Ovary (tissue), 10 donors: ENCODE results near the gene HMGB1. TPM values are rescaled to one million over a fixed set of nuclear protein-coding genes. Genes with fewer than 3 reads are reported as not detected.

Experiments
- DNase-seq, 5 donors: peaks; one replicate each; pipeline ENCODE4 v3.0.0-alpha.2; 2019 to 2020
- H3K27ac ChIP-seq, 2 donors: fragments of 200-600 bp; one replicate each; pipeline versions ENCODE4 v1.5.1 to v1.8.0; 2019 to 2022
- H3K27me3 ChIP-seq: fragments of 200-600 bp; one replicate; pipeline ENCODE4 v1.8.0; 2022
- H3K36me3 ChIP-seq: fragments of 200-600 bp; sonication (generic); one replicate; pipeline ENCODE4 v1.5.1; 2019
- H3K4me1 ChIP-seq: one replicate; pipeline ENCODE4 v1.8.1; 2013; ENCODE audit warnings: mild to moderate bottlenecking, moderate library complexity; ENCODE audit not compliant: insufficient read depth
- H3K4me3 ChIP-seq: fragments of 200-600 bp; sonication (generic); one replicate; pipeline ENCODE4 v1.5.1; 2017
- H3K9me3 ChIP-seq, 2 donors: fragments of 200-600 bp in 1 of 2; sonication (generic) in 1 of 2; one replicate each; pipeline versions ENCODE4 v1.5.1 to v1.8.1; 2013 to 2019; ENCODE audit warnings: mild to moderate bottlenecking in 1 of 2, moderate library complexity in 1 of 2
- EP300 ChIP-seq: sonication (generic); formaldehyde crosslinking; IDR thresholded peaks from one replicate; pipeline ENCODE4 v1.6.1; 2017; ENCODE audit warnings: antibody characterized with exemption
- POLR2A ChIP-seq: fragments of 450-650 bp; IDR thresholded peaks from one replicate; pipeline ENCODE4 v1.6.1; 2017; ENCODE audit warnings: antibody characterized with exemption, mild to moderate bottlenecking, moderate library complexity
- whole genome bisulfite sequencing, 3 donors: extraction: QIAGEN DNeasy Blood & Tissue Kit in 1 of 3; methylation state at CpG; one replicate each; pipeline versions ENCODE4 v1.1.5 to v1.1.7; 2013 to 2017; 5-methylcytosine and 5-hydroxymethylcytosine counted together
- intact Hi-C, 4 donors: fragments of 100-400 bp; cut with DNase I; formaldehyde crosslinking; loops; one replicate each; pipeline versions ENCODE4 v1.11.0 to v1.15.1; 2022 to 2023
- long read RNA-seq, 3 donors: library from polyadenylated mRNA in 2 of 3; unstranded in 2 of 3; transcript quantifications; one replicate each; pipeline ENCODE4 v2.0.0 and lab custom pipeline, GENCODE V29; 2021 to 2026
- polyA plus RNA-seq, 2 donors: library from polyadenylated mRNA; stranded (reverse); fragments of 200-250 nt in 1 of 2; fragments of 350-450 nt in 1 of 2; fragmentation: Illumina TruSeq in 1 of 2; extraction: RNeasy Lipid Tissue Mini Kit (QIAGEN cat#74804) in 1 of 2; gene quantifications; one replicate each; pipeline ENCODE4 v1.2.3, GENCODE V29; 2013 to 2014
- total RNA-seq, 7 donors: library from RNA; depleted of rRNA in 2 of 7; stranded (reverse); fragments of >200 nt in 2 of 7; fragmentation: NEBNext Ultra II Directional in 3 of 7; extraction: Animal tissue kit (Norgen Biotek cat#: 25700) in 3 of 7; gene quantifications; one replicate each; pipeline versions ENCODE4 v1.1.0 to v1.2.4, GENCODE V29; 2016 to 2023
- TF ChIP-seq, protein P1 (sequence below), 3 donors: fragments of 450-650 bp in 2 of 3; fragments of 200-600 bp in 1 of 3; IDR thresholded peaks; one replicate each; pipeline versions ENCODE4 v1.5.1 to v1.8.0; 2016 to 2022; ENCODE audit warnings: antibody characterized with exemption in 3 of 3, mild to moderate bottlenecking in 1 of 3
- donor health status: DM: no; HTN: no; CAD: no; lungs with moderate emphysema.
- donor health status: DM: no; HTN: no; CAD: no.
- donor health status: Bipolar disorder and iron deficiency.
- donor health status: DM: yes; HTN: yes; CAD: no.
- donor health status: DM: no; HTN: no; CAD: no.
- donor health status: DM: yes; HTN: yes; CAD: no.

The HMGB1 gene
- 100 to 1,000 TPM; 163 to 283 (median 240) TPM for total RNA-seq
- polyA plus RNA-seq, result 100 to 1,000 TPM; 278 to 323 TPM
- long read RNA-seq, donor 1, full-length matches to known transcripts, result 150 of 236 reads
- long read RNA-seq, donor 1, partial matches to known transcripts, result 52 of 236 reads
- long read RNA-seq, donor 1, other reads (novel, unspliced or antisense), result 34 of 236 reads
- long read RNA-seq, donor 2, full-length matches to known transcripts, result 371 of 627 reads
- long read RNA-seq, donor 2, partial matches to known transcripts, result 245 of 627 reads
- long read RNA-seq, donor 2, other reads (novel, unspliced or antisense), result 11 of 627 reads
- long read RNA-seq, donor 3, full-length matches to known transcripts, result 291 of 408 reads
- long read RNA-seq, donor 3, partial matches to known transcripts, result 76 of 408 reads
- long read RNA-seq, donor 3, other reads (novel, unspliced or antisense), result 41 of 408 reads

DNA sequence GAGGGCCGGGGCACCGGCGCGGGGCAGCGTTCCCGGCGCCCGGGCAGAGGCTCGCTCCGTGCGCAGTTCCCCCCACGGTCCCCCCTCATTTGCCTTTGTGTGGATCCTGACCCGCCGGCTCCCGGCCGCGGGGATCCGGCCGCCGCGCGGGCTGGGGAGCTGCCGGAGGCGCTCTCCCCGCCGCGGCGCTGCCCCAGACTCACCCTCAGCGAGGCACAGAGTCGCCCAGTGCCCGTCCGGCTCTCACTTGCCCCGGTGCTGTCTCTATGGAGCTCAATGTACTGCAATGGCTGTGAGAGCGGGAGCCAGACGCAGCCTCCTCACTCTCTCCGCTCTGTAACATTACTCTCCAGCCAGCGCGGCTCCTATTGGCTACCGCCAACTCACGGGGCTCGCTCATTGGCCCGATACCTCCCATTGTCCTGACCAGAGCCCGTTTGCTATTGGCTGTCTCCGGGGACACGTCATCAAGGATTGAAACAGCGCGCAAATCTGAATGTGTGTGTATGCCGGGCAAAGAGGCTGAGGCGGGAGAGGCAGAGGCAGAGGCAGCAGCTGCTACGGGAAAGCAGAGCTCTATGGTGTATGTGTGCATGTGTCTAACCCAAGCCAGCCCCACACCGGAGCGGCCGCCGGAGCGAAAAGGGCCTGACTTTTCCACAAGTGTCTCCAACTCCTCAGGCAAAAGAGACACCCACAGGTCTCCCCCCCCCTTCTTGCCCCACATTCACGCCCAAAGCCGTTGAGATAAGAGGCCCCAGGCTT lies at the start of gene HMGB1:
HMGB1 (minus strand) TSS at position 344 of the 765 bp plus-strand sequence. CDS start 2,256 bp downstream, outside the sequence.
- Histone ChIP-seq H3K36me3 (no peaks in the 10 kb centered on the region), H3K27me3 (no peaks in the 10 kb centered on the region), H3K4me3 (peak within 1 kb of the TSS; percentile 93), H3K27ac (peak within 1 kb of the TSS; percentile 99 to 100), H3K4me1 (peaks cover 1% of the 10 kb centered on the region), H3K9me3 (no peaks in the 10 kb centered on the region)
- TF ChIP-seq POLR2A (peak; percentile 98), EP300 (no peak)
- peak; percentile 97 to 98 (median 97) for DNase-seq
- 0% methylated on average over 28 to 57 of the region's 57 CpGs for WGBS, 3 donors
- intact Hi-C loops, result loop anchor here in 3 of 4 donors (1.0 to 10.0 kb wide), 7 partner anchors 57 to 339 kb away; partner anchors contain the start of gene USPL1 (in 2 of the 3)

DNA sequence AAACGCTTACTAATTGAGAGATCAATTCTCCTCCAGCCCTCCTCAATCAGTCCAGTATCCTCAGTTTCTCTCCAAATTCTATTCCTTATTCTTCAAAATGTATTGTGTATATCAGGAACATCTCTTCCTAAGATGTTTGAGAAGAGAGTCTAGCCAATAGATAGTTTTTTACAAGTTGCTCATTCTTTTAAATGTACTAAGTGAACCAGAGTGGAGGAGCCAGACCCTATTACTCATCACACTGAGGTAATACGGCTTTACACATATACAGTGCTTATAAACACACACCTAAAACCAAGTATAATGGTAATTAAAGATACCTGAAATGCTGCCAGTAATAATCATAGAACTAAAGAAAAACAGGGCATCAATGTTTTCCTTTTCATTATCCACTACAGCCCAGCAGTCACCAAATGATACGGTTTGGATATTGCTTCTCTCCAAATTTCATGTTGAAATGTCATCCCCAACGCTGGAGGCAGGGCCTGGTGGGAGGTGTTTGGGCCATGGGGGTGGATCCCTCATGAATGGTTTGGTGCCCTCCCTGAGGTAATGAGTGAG lies 45.2 kb upstream of the HMGB1 start:
- no peak for DNase-seq
- 74 to 81% (median 77%) methylated on average over 4 of the region's 4 CpGs for WGBS, 3 donors
- Histone ChIP-seq H3K27me3 (no peaks in the 10 kb centered on the region), H3K27ac (no peak overlapping the region), H3K4me3 (no peak overlapping the region), H3K4me1 (no peaks in the 10 kb centered on the region), H3K9me3 (no peaks in the 10 kb centered on the region), H3K36me3 (no peaks in the 10 kb centered on the region)
- intact Hi-C loops, result no loop called here
- TF ChIP-seq, protein P1, sequence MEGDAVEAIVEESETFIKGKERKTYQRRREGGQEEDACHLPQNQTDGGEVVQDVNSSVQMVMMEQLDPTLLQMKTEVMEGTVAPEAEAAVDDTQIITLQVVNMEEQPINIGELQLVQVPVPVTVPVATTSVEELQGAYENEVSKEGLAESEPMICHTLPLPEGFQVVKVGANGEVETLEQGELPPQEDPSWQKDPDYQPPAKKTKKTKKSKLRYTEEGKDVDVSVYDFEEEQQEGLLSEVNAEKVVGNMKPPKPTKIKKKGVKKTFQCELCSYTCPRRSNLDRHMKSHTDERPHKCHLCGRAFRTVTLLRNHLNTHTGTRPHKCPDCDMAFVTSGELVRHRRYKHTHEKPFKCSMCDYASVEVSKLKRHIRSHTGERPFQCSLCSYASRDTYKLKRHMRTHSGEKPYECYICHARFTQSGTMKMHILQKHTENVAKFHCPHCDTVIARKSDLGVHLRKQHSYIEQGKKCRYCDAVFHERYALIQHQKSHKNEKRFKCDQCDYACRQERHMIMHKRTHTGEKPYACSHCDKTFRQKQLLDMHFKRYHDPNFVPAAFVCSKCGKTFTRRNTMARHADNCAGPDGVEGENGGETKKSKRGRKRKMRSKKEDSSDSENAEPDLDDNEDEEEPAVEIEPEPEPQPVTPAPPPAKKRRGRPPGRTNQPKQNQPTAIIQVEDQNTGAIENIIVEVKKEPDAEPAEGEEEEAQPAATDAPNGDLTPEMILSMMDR (IDR thresholded peaks at IDR 0.05), result no peak
- TF ChIP-seq EP300, result no peak
- no peak for TF ChIP-seq POLR2A

GRCh38 chr13:30510091-30510490 lies 44.4 kb upstream of the HMGB1 start:
- H3K4me1 ChIP-seq, result no peaks in the 10 kb centered on the region
- intact Hi-C loops, result no loop called here
- 74 to 87% (median 76%) methylated on average over 4 of the region's 4 CpGs for WGBS, 3 donors
- no peak for DNase-seq
- H3K4me3 ChIP-seq, result no peak overlapping the region
- no peak overlapping the region for H3K27ac ChIP-seq
- H3K9me3 ChIP-seq, result no peaks in the 10 kb centered on the region
- H3K36me3 ChIP-seq, result no peaks in the 10 kb centered on the region
- no peak for TF ChIP-seq POLR2A
- no peak for TF ChIP-seq EP300
- TF ChIP-seq, protein P1 (IDR thresholded peaks at IDR 0.05), result no peak
- no peaks in the 10 kb centered on the region for H3K27me3 ChIP-seq

- 92 to 93% (median 92%) methylated on average over 9 of the region's 9 CpGs for WGBS, 3 donors
- Histone ChIP-seq H3K27ac (no peak overlapping the region), H3K4me1 (no peaks in the 10 kb centered on the region), H3K4me3 (no peak overlapping the region), H3K27me3 (no peaks in the 10 kb centered on the region), H3K36me3 (no peaks in the 10 kb centered on the region), H3K9me3 (no peaks in the 10 kb centered on the region)
- intact Hi-C loops, result no loop called here
- TF ChIP-seq EP300, result no peak
- DNase-seq, result no peak
Observed at GRCh38 chr13:30509254-30510050, 43.7 kb upstream of the HMGB1 start.

- no peak overlapping the region for H3K4me3 ChIP-seq
Observed at GRCh38 chr13:30504081-30504480, 38.3 kb upstream of the HMGB1 start.

More at GRCh38 chr13:30504081-30504480, 38.3 kb upstream of the HMGB1 start:
- no peaks in the 10 kb centered on the region for H3K4me1 ChIP-seq
- TF ChIP-seq EP300 (no peak), POLR2A (no peak)
- TF ChIP-seq, protein P1 (IDR thresholded peaks at IDR 0.05), result no peak
- no peaks in the 10 kb centered on the region for H3K9me3 ChIP-seq
- 40 to 43% (median 42%) methylated on average over 1 of the region's 1 CpG for WGBS, 3 donors
- H3K27ac ChIP-seq, result no peak overlapping the region
- intact Hi-C loops, result no loop called here
- no peaks in the 10 kb centered on the region for H3K27me3 ChIP-seq
- H3K36me3 ChIP-seq, result no peaks in the 10 kb centered on the region
- DNase-seq, result no peak
